ENCODE results near the gene CNTN5. TPM values are rescaled to one million over a fixed set of nuclear protein-coding genes. Genes with fewer than 3 reads are reported as not detected.

Gene CNTN5
- total RNA-seq, 1 experiment from 2014 or later, result not detected

DNA sequence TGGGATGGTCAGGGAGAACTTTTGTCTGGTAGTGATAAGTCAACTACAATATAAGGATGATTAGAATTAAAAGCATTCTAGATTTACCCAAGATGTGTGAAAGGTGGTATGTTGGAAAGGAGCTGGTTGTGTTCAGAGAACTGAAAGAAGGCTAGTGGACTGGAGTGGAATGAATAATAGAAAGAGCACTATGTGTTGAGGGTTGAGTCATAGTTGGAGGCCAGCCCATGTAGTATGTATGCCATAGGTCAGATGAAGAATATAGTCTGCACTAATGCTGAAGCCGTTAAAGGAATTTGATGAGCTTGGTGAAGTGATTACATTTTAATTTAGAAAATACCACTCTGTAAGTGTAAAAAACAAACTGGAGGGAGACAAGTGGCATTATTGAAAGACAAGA lies 514.1 kb downstream of the CNTN5 start:
- no peak overlapping the region for H3K4me3 Mint-ChIP-seq
- H3K27ac Mint-ChIP-seq, result no peak overlapping the region; a peak in 1 of 7 replicates
- no peak overlapping the region for H4K5ac ChIP-seq (ENCODE audit: insufficient read length, low read depth, low read length)
- H2BK20ac ChIP-seq (ENCODE audit: low read depth, low read length, poor library complexity, severe bottlenecking), result no peak overlapping the region
- H3K23me2 ChIP-seq (ENCODE audit: insufficient read length, low read depth, low read length, poor library complexity, severe bottlenecking), result no peaks in the 10 kb centered on the region
- no peak overlapping the region for H3K4ac ChIP-seq (ENCODE audit: low read depth, low read length)
- H3K14ac ChIP-seq (ENCODE audit: insufficient read depth, low read length), result no peak overlapping the region
- no peaks in the 10 kb centered on the region for H3K36me3 Mint-ChIP-seq (ENCODE audit: insufficient read depth in 1 of 3, low read depth in 3 of 3)
- no peak overlapping the region for H2BK12ac ChIP-seq (ENCODE audit: insufficient read length, low read depth, low read length)
- H3K23ac ChIP-seq (ENCODE audit: insufficient read length, low read depth, low read length), result no peak overlapping the region
- no peak overlapping the region for H4K8ac ChIP-seq (replicated peaks; ENCODE audit: insufficient read length, low read depth, low read length)
- no peak for DNase-seq
- peaks cover 0 to 7% of the 10 kb centered on the region in 2 experiments; a peak in 3 of 5 replicates for H3K9me3 Mint-ChIP-seq
- H3K56ac ChIP-seq (ENCODE audit: insufficient read length, low read depth, low read length), result no peak overlapping the region
- H3T11ph ChIP-seq (ENCODE audit: low read length), result no peak overlapping the region
- H3K18ac ChIP-seq (ENCODE audit: insufficient read length, low read depth, low read length), result no peak overlapping the region
- H3K27ac ChIP-seq (ENCODE audit: insufficient read length, low read depth, low read length), result no peak overlapping the region
- H3K4me2 ChIP-seq (ENCODE audit: insufficient read depth, insufficient read length, low read length), result no peak overlapping the region
- H2BK5ac ChIP-seq (ENCODE audit: insufficient read length, low read length), result no peak overlapping the region
- no peaks in the 10 kb centered on the region for H3K4me1 Mint-ChIP-seq
- TF ChIP-seq CTCF (conservative IDR thresholded peaks at IDR 0.05), result no peak
- H2BK120ac ChIP-seq (ENCODE audit: low read depth, low read length, poor library complexity, severe bottlenecking), result no peak overlapping the region
- H3K79me2 ChIP-seq (ENCODE audit: insufficient read depth, low read length), result no peaks in the 10 kb centered on the region
- no CpG with 5 or more reads among the region's 1 CpG for WGBS (ENCODE audit: extremely low coverage, insufficient read length, low lambda C conversion rate)
- no peak overlapping the region for H4K91ac ChIP-seq (ENCODE audit: insufficient read length, low read depth, low read length)
- H3K27me3 Mint-ChIP-seq (ENCODE audit: low read depth), result no peaks in the 10 kb centered on the region
- no peak overlapping the region for H2AK5ac ChIP-seq (ENCODE audit: insufficient read length, low read length)
- H3K9me3 ChIP-seq (ENCODE audit: control insufficient read depth, low read depth, low read length), result no peaks in the 10 kb centered on the region
- no peaks in the 10 kb centered on the region for H3K27me3 ChIP-seq (ENCODE audit: insufficient read depth, low read length)
- no peak overlapping the region for H2BK15ac ChIP-seq (ENCODE audit: low read depth, low read length)
- H3K79me1 ChIP-seq (ENCODE audit: insufficient read depth, low read depth, low read length, poor library complexity, severe bottlenecking), result no peaks in the 10 kb centered on the region
- H3K4me1 ChIP-seq (ENCODE audit: insufficient read depth, low read length), result no peaks in the 10 kb centered on the region
- no peaks in the 10 kb centered on the region for H4K20me1 ChIP-seq (ENCODE audit: control insufficient read depth, insufficient read depth, insufficient read length)
- no peak overlapping the region for H2AFZ ChIP-seq (ENCODE audit: low read length)
- no peak overlapping the region for H3K9ac ChIP-seq (ENCODE audit: extremely low read depth, insufficient read length, low read length)
